ENCODE results near the gene TMEM126B. TPM values are rescaled to one million over a fixed set of nuclear protein-coding genes. Genes with fewer than 3 reads are reported as not detected.
"Not testable (repeated sequence)": the region's sequence is repeated elsewhere in the genome, so short reads cannot be mapped to it uniquely, and the experiment has no call there.

Gene TMEM126B
- total and polyA plus RNA-seq, 12 donors: 39.9 to 125 (median 62.0) TPM

DNA sequence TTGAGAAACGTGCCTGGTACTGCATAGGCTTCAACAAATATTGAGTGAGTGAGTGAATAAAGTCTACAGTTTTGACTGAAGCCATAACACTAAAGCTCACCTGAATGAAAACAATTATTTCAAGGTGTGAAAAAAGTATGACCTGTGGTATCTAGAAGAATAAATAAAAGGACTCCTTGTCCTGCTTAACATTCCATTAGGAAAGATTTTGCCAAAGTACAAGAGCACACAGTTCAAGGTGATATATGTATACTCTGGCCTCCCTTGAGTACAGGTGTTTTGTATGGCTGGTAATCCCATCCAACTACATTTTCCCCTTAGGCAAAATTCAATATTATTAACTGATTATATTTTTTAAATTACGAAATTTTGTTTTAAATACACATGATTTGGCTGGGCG is 38.3 kb downstream of the TMEM126B start:
- intact Hi-C loops (cut with DNase I): no loop called here

GRCh38 chr11:85668157-85668556 is 39.8 kb downstream of the TMEM126B start:
- no peaks in the 10 kb centered on the region for H3K9me3 ChIP-seq (replicated peaks in 1 of 3)

More for the DNA sequence above, 38.3 kb downstream of the TMEM126B start:
- WGBS, 4 donors: 88 to 95% (median 93%) methylated on average over 3 of the region's 3 CpGs
- H3K27me3 ChIP-seq: no peaks in the 10 kb centered on the region
- no peaks in the 10 kb centered on the region for H3K36me3 ChIP-seq (replicated peaks in 1 of 2)
- TF ChIP-seq POLR2A (IDR thresholded peaks at IDR 0.05) (no peak), CTCF (IDR thresholded peaks at IDR 0.05) (no peak)
- no peak overlapping the region for H3K27ac ChIP-seq
- H3K4me1 ChIP-seq (replicated peaks in 1 of 2): peaks cover 22 to 25% of the 10 kb centered on the region in 2 donors
- H3K4me3 ChIP-seq: no peak overlapping the region
- DNase-seq: no peak
- no peaks in the 10 kb centered on the region for H3K9me3 ChIP-seq (replicated peaks in 1 of 3)

GRCh38 chr11:85670949-85671663 is 42.7 kb downstream of the TMEM126B start:
- H3K27ac ChIP-seq; intact Hi-C loops (cut with DNase I); DNase-seq; H3K27me3 ChIP-seq; H3K4me1 ChIP-seq (replicated peaks in 1 of 2); H3K4me3 ChIP-seq; H3K36me3 ChIP-seq (replicated peaks in 1 of 2); H3K9me3 ChIP-seq (replicated peaks in 1 of 3): not testable (repeated sequence)

More at GRCh38 chr11:85668157-85668556, 39.8 kb downstream of the TMEM126B start:
- Histone ChIP-seq H3K27me3 (no peaks in the 10 kb centered on the region), H3K4me3 (no peak overlapping the region), H3K27ac (no peak overlapping the region), H3K4me1 (replicated peaks in 1 of 2) (peaks cover 9 to 11% of the 10 kb centered on the region in 2 donors), H3K36me3 (replicated peaks in 1 of 2) (no peaks in the 10 kb centered on the region)
- 91 to 98% (median 93%) methylated on average over 1 of the region's 1 CpG for WGBS, 4 donors
- TF ChIP-seq CTCF (IDR thresholded peaks at IDR 0.05) (no peak), POLR2A (IDR thresholded peaks at IDR 0.05) (no peak)
- intact Hi-C loops (cut with DNase I): no loop called here
- no peak for DNase-seq

DNA sequence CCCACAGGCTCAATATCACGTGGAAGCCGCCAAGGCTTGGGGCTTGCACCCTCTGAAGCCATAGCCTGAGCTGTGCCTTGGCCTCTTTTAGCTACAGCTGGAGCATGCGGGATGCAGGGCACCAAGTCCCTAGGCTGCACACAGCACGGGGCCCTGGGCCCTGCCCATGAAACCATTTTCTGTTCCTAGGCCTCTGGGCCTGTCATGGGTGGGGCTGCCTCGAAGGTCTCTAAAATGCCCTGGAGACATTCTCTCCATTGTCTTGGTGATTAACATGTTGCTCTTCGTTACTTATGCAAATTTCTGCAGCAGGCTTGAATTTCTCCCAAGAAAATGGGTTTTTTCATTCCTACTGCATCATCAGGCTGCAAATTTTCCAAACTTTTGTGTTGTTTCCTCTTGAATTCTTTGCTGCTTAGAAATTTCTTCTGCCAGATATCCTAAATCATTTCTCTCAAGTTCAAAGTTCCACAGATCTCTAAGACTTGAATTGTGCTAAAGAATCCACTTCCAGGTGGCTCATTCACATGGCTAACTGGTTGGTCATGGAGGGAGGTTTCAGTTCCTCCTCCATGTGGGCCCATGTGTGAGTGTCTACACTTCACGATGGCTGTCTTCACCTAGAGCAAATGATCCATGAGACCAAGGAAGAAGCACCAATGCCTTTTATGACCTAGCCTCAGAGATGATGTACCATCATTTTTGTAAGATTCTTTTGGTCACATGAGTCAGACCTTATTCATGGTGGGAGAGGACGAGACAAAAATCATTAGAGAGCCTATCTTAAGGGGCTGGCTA is 43.9 kb downstream of the TMEM126B start:
- no peaks in the 10 kb centered on the region for H3K27me3 ChIP-seq
- intact Hi-C loops (cut with DNase I): no loop called here
- no peaks in the 10 kb centered on the region for H3K4me1 ChIP-seq (replicated peaks in 1 of 2)
- H3K4me3 ChIP-seq: no peak overlapping the region
- H3K36me3 ChIP-seq (replicated peaks in 1 of 2): no peaks in the 10 kb centered on the region
- 83 to 91% (median 87%) methylated on average over 6 to 8 of the region's 8 CpGs for WGBS, 4 donors
- no peak for DNase-seq
- no peak overlapping the region for H3K27ac ChIP-seq
- no peaks in the 10 kb centered on the region for H3K9me3 ChIP-seq (replicated peaks in 1 of 3)
- no peak for TF ChIP-seq CTCF (IDR thresholded peaks at IDR 0.05)
- TF ChIP-seq POLR2A (IDR thresholded peaks at IDR 0.05): no peak
